HepG2 (cell line): ENCODE results near the gene LTB4R.

Source experiments
- CTCF ChIP-seq: sonication (generic); formaldehyde crosslinking; IDR thresholded peaks from 2 replicates; pipeline ENCODE4 v1.5.0; 2020; ENCODE audit warnings: mild to moderate bottlenecking, missing genetic modification reagents, moderate library complexity
- EZH2 ChIP-seq: conservative IDR thresholded peaks from 2 replicates; pipeline ENCODE4 v1.6.1; 2012; ENCODE audit warnings: mild to moderate bottlenecking, low read depth, low read length, moderate library complexity
- GABPA ChIP-seq, 2 experiments: IDR thresholded peaks; 2 replicates each; pipeline ENCODE4 v1.6.1; 2011 to 2016; ENCODE audit warnings: low read depth in 2 of 2, low read length in 1 of 2, missing biosample characterization in 1 of 2, missing genetic modification characterization in 1 of 2
- MXI1 ChIP-seq: IDR thresholded peaks from 3 replicates; pipeline ENCODE4 v1.6.1; 2012; ENCODE audit warnings: low read depth, low read length, inconsistent platforms, borderline replicate concordance
- PHF8 ChIP-seq: sonication (generic); formaldehyde crosslinking; IDR thresholded peaks from 2 replicates; pipeline ENCODE4 v1.5.0; 2020; ENCODE audit warnings: missing genetic modification reagents
- POLR2A ChIP-seq, 2 experiments: IDR thresholded peaks; 2 replicates each; pipeline ENCODE4 v1.6.1; 2011; ENCODE audit warnings: low read depth in 2 of 2, low read length in 2 of 2, mild to moderate bottlenecking in 1 of 2, moderate library complexity in 1 of 2; ENCODE audit not compliant: insufficient read depth in 1 of 2
- POLR2AphosphoS5 ChIP-seq: IDR thresholded peaks from 2 replicates; pipeline ENCODE4 v1.6.1; 2012; ENCODE audit warnings: low read depth, low read length
- SIN3B ChIP-seq: fragments of 150-350 bp; IDR thresholded peaks from 2 replicates; pipeline ENCODE4 v1.6.1; 2014; ENCODE audit warnings: low read length
- SP1 ChIP-seq, 2 experiments: fragments of 450-650 bp in 1 of 2; sonication (generic) in 1 of 2; formaldehyde crosslinking in 1 of 2; IDR thresholded peaks; 2 replicates each; pipeline versions ENCODE4 v1.4.0 to v1.6.1; 2016 to 2020; ENCODE audit warnings: missing genetic modification reagents in 1 of 2
- TAF1 ChIP-seq: sonication (generic); formaldehyde crosslinking; IDR thresholded peaks from 2 replicates; pipeline ENCODE4 v1.4.0; 2020; ENCODE audit warnings: missing genetic modification reagents
- ZBTB21 ChIP-seq: sonication (generic); formaldehyde crosslinking; IDR thresholded peaks from 2 replicates; pipeline ENCODE4 v1.4.0; 2020; ENCODE audit warnings: missing genetic modification reagents

- TF ChIP-seq PHF8 (CRISPR knock-in tag) (no peak), CTCF (CRISPR knock-in tag) (no peak), SP1 (IDR thresholded peaks at IDR 0.05) (no peak), SP1 (CRISPR knock-in tag; IDR thresholded peaks at IDR 0.05) (no peak), GABPA (IDR thresholded peaks at IDR 0.05; ENCODE audit: low read depth, low read length) (no peak), GABPA (CRISPR knock-in tag; IDR thresholded peaks at IDR 0.05; ENCODE audit: low read depth) (no peak), ZBTB21 (no peak), EZH2 (no peak), SIN3B (no peak), MXI1 (no peak), POLR2A (IDR thresholded peaks at IDR 0.05; ENCODE audit: insufficient read depth in 1 of 2, low read depth in 2 of 2, low read length in 2 of 2) (no peak), TAF1 (CRISPR knock-in tag) (no peak), POLR2AphosphoS5 (no peak)
Observed at GRCh38 chr14:24363401-24363800, 52.1 kb downstream of the LTB4R start.
